Activated effector memory CD4-positive, alpha-beta T cell treated with Interleukin-2 at 50 U/mL for 16 hours (primary cell): ENCODE data around the gene GRK1.
"Not testable (repeated sequence)": the region's sequence is repeated elsewhere in the genome, so short reads cannot be mapped to it uniquely, and the experiment has no call there.

ENCODE experiments used
- DNase-seq: peaks from one replicate; pipeline ENCODE4 v3.0.0-alpha.2; 2020

Gene GRK1

GRCh38 chr13:113745500-113746142 lies 78.6 kb downstream of the GRK1 start:
- not testable (repeated sequence) for DNase-seq

- no peak for DNase-seq
These were observed 79.1 kb downstream of the GRK1 start for GRCh38 chr13:113746143-113746525.

- DNase-seq: no peak
These were observed 79.7 kb downstream of the GRK1 start for GRCh38 chr13:113746671-113747070.

DNA sequence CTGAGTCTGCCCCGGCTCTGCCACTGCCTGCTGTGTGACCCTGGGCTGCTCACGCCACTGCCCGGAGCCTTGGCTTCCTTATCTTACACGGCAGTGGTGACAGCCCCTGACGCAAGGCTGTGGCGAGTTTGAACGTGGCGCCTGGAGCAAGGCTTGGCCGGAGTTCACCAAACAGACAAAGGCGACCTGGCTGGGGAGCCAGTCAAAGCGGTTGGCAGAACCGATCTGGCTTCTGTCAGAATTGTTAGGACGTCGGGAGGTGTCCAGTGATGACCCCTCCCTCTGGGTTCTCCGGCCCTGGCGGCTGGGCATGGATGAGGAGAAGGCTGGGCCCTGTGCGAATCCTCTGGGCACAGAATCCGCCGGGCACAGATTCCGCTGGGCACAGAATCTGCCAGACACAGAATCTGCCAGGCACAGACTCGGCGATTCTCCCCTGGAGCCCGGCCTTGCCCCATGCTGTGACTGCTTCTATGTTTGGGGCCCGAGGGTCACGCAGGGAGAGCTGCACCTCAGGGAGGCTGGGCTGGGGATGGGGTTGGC lies 80.3 kb downstream of the GRK1 start:
- DNase-seq: no peak

GRCh38 chr13:113748101-113748861 lies 81.3 kb downstream of the GRK1 start:
- DNase-seq: no peak

DNA sequence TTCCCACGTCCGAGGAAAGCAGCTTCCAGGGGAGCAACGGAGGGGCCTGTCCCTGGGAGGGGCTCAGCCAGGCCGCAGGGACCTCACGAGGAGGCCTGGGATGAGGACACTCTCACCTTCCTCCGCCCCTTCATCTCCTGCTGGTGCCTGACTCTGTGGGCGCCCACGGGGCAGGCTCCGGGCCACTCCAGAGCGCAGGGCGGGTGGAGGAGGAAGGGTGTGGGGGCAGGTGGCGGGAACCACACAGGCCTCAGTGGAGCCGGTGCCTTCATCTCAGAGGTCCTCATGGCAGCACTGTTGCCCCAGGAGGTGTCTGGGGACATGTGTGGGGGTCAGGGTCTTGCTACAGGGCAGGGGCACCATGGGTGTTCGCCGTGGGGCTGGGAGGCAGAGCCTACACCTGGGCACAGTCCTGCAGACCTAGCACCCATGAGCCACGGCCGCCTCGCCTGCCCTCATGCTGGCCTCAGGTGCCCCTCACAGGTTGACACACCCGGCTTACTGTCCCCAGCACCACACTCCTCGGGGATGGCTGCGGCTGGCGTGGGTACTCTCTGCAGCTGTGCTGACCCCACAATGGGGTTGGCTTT lies 81.9 kb downstream of the GRK1 start:
- no peak for DNase-seq

DNA sequence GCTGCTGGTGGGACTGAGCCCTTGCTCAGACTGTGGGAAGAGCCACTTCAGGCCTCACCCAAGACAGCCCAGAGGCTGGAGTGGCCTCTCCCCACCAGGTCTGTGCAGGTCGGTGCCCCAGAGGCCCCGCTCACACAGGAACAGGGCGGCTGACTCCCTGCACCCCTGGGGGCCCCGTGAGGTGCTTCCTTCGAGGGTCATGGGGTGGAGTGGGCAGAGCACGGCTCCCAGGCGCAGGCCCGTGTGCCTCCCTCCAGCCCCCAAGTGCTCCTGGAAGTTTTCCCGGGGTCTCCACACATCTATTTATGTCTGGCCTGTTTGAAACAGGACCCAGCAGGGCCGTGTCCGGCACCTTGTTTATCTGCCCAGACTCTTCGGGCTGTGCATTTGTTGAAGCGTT lies 82.5 kb downstream of the GRK1 start:
- no peak for DNase-seq

DNA sequence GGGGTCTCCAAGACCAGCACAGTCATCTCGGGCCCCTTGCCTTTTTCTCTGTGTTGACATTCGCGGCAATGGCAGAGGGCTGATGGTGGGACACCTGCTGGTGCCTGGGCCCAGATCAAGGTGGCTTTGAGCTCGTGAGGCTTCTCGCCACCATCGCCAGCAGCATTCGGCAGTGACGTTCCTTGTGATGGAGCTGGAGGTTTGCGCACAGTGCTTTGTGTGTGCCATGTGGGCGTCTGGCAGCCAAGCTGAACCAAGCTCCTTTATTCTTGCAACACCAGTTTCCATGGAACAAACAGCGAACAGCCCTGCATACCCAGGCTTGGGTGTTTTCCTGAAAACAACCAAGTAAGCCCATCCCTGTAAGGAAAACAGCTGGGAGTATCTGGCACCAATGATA lies 82.9 kb downstream of the GRK1 start:
- no peak for DNase-seq

DNA sequence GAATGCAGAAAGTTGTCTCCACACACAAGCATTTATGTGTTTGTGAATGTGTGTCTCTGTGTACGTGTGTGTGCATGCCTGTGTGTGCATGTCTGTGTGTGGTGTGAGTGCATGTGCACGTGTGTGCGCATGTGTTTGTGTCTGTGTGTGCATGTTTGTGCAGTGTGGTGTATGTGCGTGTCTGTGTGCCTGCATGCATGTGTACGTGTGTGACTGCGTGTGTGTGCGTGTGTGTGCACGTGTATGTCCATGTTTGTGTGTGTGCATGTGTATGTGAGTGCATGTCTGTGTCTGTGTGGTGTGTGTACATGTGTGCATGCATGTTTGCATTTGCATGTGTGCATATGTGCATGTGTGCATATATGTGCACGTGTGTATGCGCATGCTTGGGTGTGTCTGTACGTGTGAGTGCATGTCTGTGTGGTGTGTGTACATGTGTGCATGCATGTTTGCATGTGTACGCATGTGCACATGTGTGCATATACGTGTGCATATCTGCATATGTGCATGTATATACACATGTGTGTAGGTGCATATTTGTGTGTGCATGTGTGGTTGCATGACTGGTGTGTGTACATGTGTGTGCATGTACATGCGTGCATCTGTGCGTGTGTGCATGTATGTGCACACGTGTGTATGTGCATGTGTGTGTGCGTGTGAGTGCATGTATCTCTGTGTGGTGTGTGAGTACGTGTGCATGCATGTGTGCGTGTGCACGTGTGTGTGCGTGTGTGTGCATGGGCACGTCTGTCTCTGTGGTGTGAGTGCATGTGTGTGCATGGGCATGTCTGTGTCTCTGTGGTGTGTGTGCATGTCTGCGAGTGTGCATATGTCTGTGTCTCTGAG lies 83.8 kb downstream of the GRK1 start:
- no peak for DNase-seq

- no peak for DNase-seq
These were observed 84.5 kb downstream of the GRK1 start for GRCh38 chr13:113751491-113751890.

DNA sequence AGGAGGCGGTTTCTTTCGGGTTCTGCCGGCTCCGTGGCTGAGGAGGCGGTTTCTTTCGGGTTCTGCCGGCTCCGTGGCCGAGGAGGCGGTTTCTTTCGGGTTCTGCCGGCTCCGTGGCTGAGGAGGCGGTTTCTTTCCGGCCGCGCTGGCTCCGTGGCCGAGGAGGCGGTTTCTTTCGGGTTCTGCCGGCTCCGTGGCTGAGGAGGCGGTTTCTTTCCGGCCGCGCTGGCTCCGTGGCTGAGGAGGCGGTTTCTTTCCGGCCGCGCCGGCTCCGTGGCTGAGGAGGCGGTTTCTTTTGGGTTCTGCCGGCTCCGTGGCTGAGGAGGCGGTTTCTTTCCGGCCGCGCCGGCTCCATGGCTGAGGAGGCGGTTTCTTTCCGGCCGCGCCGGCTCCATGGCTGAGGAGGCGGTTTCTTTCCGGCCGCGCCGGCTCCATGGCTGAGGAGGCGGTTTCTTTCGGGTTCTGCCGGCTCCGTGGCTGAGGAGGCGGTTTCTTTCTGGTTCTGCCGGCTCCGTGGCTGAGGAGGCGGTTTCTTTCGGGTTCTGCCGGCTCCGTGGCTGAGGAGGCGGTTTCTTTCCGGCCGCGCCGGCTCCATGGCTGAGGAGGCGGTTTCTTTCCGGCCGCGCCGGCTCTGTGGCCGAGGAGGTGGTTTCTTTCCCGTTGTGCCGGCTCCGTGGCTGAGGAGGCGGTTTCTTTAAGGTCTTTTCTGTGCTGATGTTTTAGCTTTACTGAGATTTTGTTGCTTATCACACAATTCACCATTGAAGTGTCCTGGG lies 85.4 kb downstream of the GRK1 start:
- not testable (repeated sequence) for DNase-seq

DNA sequence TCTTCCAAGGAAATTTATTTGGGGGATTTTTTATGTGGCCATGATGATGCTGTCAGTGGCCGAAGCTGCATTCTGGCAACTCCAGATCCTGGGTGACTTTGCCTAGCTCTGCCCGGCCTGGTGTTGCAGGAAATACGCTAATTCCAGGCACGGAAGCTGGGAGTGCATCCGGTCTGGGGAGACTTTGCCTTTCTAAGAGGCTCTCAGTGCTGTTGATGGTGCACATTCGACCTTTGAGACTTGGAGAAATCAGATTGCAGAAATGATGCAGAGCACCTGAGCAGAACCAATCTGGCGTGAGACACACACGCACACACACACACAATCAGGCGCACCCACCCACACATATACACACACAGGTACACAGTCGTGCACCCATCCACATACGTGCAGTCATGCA lies 86.2 kb downstream of the GRK1 start:
- no peak for DNase-seq

GRCh38 chr13:113754242-113754641 lies 87.2 kb downstream of the GRK1 start:
- no peak for DNase-seq

GRCh38 chr13:113754691-113755090 lies 87.7 kb downstream of the GRK1 start:
- DNase-seq: no peak

DNA sequence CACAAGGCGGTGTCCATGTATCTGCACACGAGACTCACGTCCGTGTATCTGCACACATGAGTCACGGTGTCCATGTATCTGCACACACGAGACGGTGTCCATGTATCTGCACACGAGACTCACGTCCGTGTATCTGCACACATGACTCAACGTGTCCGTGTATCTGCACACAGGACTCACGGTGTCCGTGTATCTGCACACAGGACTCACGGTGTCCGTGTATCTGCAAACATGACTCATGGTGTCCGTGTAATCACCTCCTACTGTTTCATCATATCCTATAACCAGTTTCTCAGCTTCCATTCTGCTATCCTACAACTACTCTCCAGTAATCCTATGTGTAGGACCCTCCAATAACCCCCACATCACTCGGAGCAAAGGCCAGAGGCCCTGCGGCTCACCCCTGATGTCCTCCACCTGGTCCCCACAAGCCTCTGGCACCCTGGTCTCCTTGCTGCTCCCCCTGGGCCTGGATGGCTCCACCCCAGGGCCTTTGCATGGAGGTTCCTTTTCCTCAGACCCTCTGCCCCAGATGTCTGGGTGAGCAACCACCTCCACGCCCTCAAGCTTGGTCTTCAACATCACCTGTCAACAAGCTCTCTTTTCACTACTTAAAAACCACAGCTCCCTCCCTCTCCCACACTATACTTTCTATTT lies 89.5 kb downstream of the GRK1 start:
- DNase-seq: no peak

- peak; percentile 72 for DNase-seq
These were observed 91.9 kb downstream of the GRK1 start, which contains the start of gene TMEM255B for GRCh38 chr13:113758651-113759524. Gene TMEM255B, plus strand, starts transcription at chr13:113759226. Its CDS starts 44 bp downstream, at chr13:113759270.

DNA sequence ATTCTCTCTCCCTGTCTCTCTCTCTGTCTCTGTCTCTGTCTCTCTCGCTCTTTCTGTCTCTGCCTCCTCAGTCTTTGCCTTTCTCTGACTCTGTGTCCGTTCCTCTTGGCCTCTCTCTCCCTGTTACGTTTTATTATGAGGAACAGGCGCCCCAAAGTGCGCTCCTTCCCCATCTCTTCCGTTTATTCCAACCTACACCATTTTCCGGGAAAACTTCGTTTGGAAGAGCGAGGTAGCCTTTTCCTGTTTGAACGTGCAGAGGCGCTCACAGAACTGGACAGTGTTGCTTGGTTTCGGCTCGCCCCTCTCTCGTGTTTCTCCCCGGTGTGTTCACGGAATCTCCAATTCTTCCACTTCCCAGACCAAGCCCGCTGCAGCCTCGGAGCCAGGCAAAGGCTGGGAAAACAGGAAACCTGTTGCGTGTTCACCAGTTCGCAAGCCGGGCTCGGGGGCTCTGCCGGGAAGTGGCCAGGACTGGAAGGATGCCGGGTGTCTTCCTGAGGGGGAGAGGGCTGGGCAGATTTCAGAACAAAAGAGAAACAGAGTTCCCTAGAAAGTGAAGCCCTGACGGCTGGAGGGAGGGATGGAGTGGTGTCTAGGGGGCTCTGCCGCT lies 92.6 kb downstream of the GRK1 start:
- no peak for DNase-seq

GRCh38 chr13:113761136-113761535 lies 94.1 kb downstream of the GRK1 start:
- DNase-seq: no peak

GRCh38 chr13:113762075-113762474 lies 95.1 kb downstream of the GRK1 start:
- no peak for DNase-seq

GRCh38 chr13:113762538-113762937 lies 95.5 kb downstream of the GRK1 start:
- DNase-seq: no peak
